Ascending aorta (tissue), 2 donors: ENCODE data around the gene GDPD1. TPM values are rescaled to one million over a fixed set of nuclear protein-coding genes. Genes with fewer than 3 reads are reported as not detected.
A peak's percentile ranks its signal among the peaks of the same experiment; 100 is the strongest.

ENCODE experiments used
- DNase-seq, 2 donors: peaks; one replicate each; pipeline ENCODE4 v3.0.0-alpha.2; 2019; ENCODE audit warnings: low spot score in 2 of 2
- H3K27ac ChIP-seq, 2 donors: fragments of 200-600 bp; sonication (generic); one replicate each; pipeline ENCODE4 v1.5.1; 2016 to 2017; ENCODE audit warnings: mild to moderate bottlenecking in 1 of 2
- H3K27me3 ChIP-seq: fragments of 200-600 bp; sonication (generic); one replicate; pipeline ENCODE4 v1.5.1; 2017
- H3K36me3 ChIP-seq, 2 donors: fragments of 200-600 bp; sonication (generic); one replicate each; pipeline ENCODE4 v1.5.1; 2016
- H3K4me1 ChIP-seq, 2 donors: fragments of 200-600 bp; sonication (generic); one replicate each; pipeline ENCODE4 v1.5.1; 2016 to 2017; ENCODE audit warnings: mild to moderate bottlenecking in 1 of 2
- H3K4me3 ChIP-seq, 2 donors: fragments of 200-600 bp; sonication (generic); one replicate each; pipeline ENCODE4 v1.5.1; 2016 to 2017; ENCODE audit warnings: mild to moderate bottlenecking in 1 of 2
- H3K9me3 ChIP-seq, 2 donors: fragments of 200-600 bp; sonication (generic); one replicate each; pipeline ENCODE4 v1.5.1; 2016
- CTCF ChIP-seq, 3 experiments: fragments of 200-600 bp in 2 of 3; fragments of 450-650 bp in 1 of 3; sonication (generic) in 2 of 3; IDR thresholded peaks; one replicate each; pipeline ENCODE4 v1.5.1; 2016 to 2019; ENCODE audit warnings: antibody characterized with exemption in 3 of 3, mild to moderate bottlenecking in 1 of 3, moderate library complexity in 1 of 3
- intact Hi-C: fragments of 100-400 bp; cut with DNase I; formaldehyde crosslinking; loops from one replicate; pipeline ENCODE4 v1.15.1; 2023
- total RNA-seq: library from RNA; depleted of rRNA; stranded (reverse); fragments of >200 nt; gene quantifications from one replicate; pipeline ENCODE4 v1.1.0, GENCODE V29; 2016

The GDPD1 gene
- total RNA-seq, 1 donor from 2014 or later: not detected

GRCh38 chr17:59275618-59276017, 55.3 kb downstream of the GDPD1 start:
- no peak for TF ChIP-seq CTCF (IDR thresholded peaks at IDR 0.05)
- Histone ChIP-seq H3K36me3 (peaks cover 0 to 3% of the 10 kb centered on the region in 2 donors), H3K27ac (no peak overlapping the region), H3K4me1 (no peaks in the 10 kb centered on the region), H3K27me3 (no peaks in the 10 kb centered on the region), H3K9me3 (no peaks in the 10 kb centered on the region), H3K4me3 (no peak overlapping the region)
- intact Hi-C loops: no loop called here
- DNase-seq: no peak

GRCh38 chr17:59277031-59277430, 56.7 kb downstream of the GDPD1 start:
- H3K27me3 ChIP-seq: no peaks in the 10 kb centered on the region
- H3K27ac ChIP-seq: peak overlapping the region in 1 of 2 donors; percentile 27
- intact Hi-C loops: no loop called here
- TF ChIP-seq CTCF (IDR thresholded peaks at IDR 0.05): no peak
- H3K4me3 ChIP-seq: no peak overlapping the region
- H3K36me3 ChIP-seq: no peaks in the 10 kb centered on the region
- H3K4me1 ChIP-seq: no peaks in the 10 kb centered on the region
- no peak for DNase-seq
- no peaks in the 10 kb centered on the region for H3K9me3 ChIP-seq

- Histone ChIP-seq H3K36me3 (no peaks in the 10 kb centered on the region), H3K4me3 (no peak overlapping the region), H3K4me1 (no peaks in the 10 kb centered on the region), H3K27ac (no peak overlapping the region), H3K9me3 (no peaks in the 10 kb centered on the region), H3K27me3 (no peaks in the 10 kb centered on the region)
- intact Hi-C loops: no loop called here
- TF ChIP-seq CTCF (IDR thresholded peaks at IDR 0.05): no peak
- DNase-seq: no peak
Measured at GRCh38 chr17:59278406-59278805, 58.1 kb downstream of the GDPD1 start.

GRCh38 chr17:59284317-59284716, 64.0 kb downstream of the GDPD1 start:
- Histone ChIP-seq H3K36me3 (no peaks in the 10 kb centered on the region), H3K27me3 (no peaks in the 10 kb centered on the region), H3K27ac (no peak overlapping the region), H3K9me3 (no peaks in the 10 kb centered on the region), H3K4me1 (no peaks in the 10 kb centered on the region), H3K4me3 (no peak overlapping the region)
- intact Hi-C loops: no loop called here
- no peak for DNase-seq
- no peak for TF ChIP-seq CTCF (IDR thresholded peaks at IDR 0.05)

GRCh38 chr17:59287452-59287851, 67.1 kb downstream of the GDPD1 start:
- no peak for TF ChIP-seq CTCF (IDR thresholded peaks at IDR 0.05)
- no peaks in the 10 kb centered on the region for H3K36me3 ChIP-seq
- no peak for DNase-seq
- intact Hi-C loops: no loop called here
- no peaks in the 10 kb centered on the region for H3K4me1 ChIP-seq
- H3K9me3 ChIP-seq: no peaks in the 10 kb centered on the region
- no peak overlapping the region for H3K4me3 ChIP-seq
- H3K27me3 ChIP-seq: no peaks in the 10 kb centered on the region
- H3K27ac ChIP-seq: no peak overlapping the region

- TF ChIP-seq CTCF (IDR thresholded peaks at IDR 0.05): no peak
- H3K36me3 ChIP-seq: no peaks in the 10 kb centered on the region
- no peak overlapping the region for H3K4me3 ChIP-seq
- H3K9me3 ChIP-seq: no peaks in the 10 kb centered on the region
- H3K4me1 ChIP-seq: no peaks in the 10 kb centered on the region
- H3K27ac ChIP-seq: no peak overlapping the region
- intact Hi-C loops: no loop called here
- H3K27me3 ChIP-seq: no peaks in the 10 kb centered on the region
- no peak for DNase-seq
Measured at GRCh38 chr17:59287891-59288290, 67.6 kb downstream of the GDPD1 start.
